Keratinocyte (primary cell): ENCODE data around the gene LHFPL3. TPM values are rescaled to one million over a fixed set of nuclear protein-coding genes. Genes with fewer than 3 reads are reported as not detected.

Experiments
- DNase-seq: peaks from one replicate; pipeline ENCODE4 v3.0.0-alpha.2; 2011; ENCODE audit warnings: low read depth, missing footprints, low spot score
- FAIRE-seq: peaks from 2 replicates; lab custom pipeline; 2011; peaks lifted over from hg19 to GRCh38; lab: Jason Lieb, UNC
- H2AFZ ChIP-seq: 2 replicates; pipeline ENCODE4 v1.6.0; 2012; ENCODE audit warnings: low read length, control low read depth, inconsistent platforms; ENCODE audit not compliant: control insufficient read depth
- H3K27ac ChIP-seq: 2 replicates; pipeline ENCODE4 v1.5.1; 2011; ENCODE audit warnings: low read length; ENCODE audit not compliant: control insufficient read depth, insufficient read depth
- H3K27me3 ChIP-seq: 3 replicates; pipeline ENCODE4 v1.6.0; 2011; ENCODE audit warnings: low read length; ENCODE audit not compliant: control insufficient read depth, insufficient read depth; ENCODE audit errors: extremely low read depth
- H3K36me3 ChIP-seq, 2 experiments: 2 replicates in 1 of 2; 3 replicates in 1 of 2; pipeline ENCODE4 v1.5.1; 2011; ENCODE audit warnings: low read length in 2 of 2, mild to moderate bottlenecking in 1 of 2; ENCODE audit not compliant: control insufficient read depth in 2 of 2, insufficient read depth in 2 of 2; ENCODE audit errors: extremely low read depth in 1 of 2
- H3K4me1 ChIP-seq: 3 replicates; pipeline ENCODE4 v1.5.1; 2011; ENCODE audit warnings: low read length; ENCODE audit not compliant: control insufficient read depth, insufficient read depth; ENCODE audit errors: extremely low read depth
- H3K4me2 ChIP-seq: 3 replicates; pipeline ENCODE4 v1.6.0; 2011; ENCODE audit warnings: low read depth, low read length; ENCODE audit not compliant: control insufficient read depth, insufficient read depth; ENCODE audit errors: extremely low read depth
- H3K4me3 ChIP-seq, 3 experiments: fragments of 200-600 bp in 1 of 3; sonication (generic) in 1 of 3; 2 replicates in 2 of 3; 3 replicates in 1 of 3; pipeline ENCODE4 v1.5.1; 2011 to 2016; ENCODE audit warnings: low read length in 3 of 3, mild to moderate bottlenecking in 3 of 3, control low read depth in 2 of 3, inconsistent platforms in 1 of 3, low read depth in 1 of 3, mixed read lengths in 1 of 3, mixed run types in 1 of 3, moderate library complexity in 1 of 3; ENCODE audit not compliant: control insufficient read depth in 2 of 3, insufficient read depth in 2 of 3; ENCODE audit errors: extremely low read depth in 1 of 3
- H3K79me2 ChIP-seq: 2 replicates; pipeline ENCODE4 v1.6.0; 2012; ENCODE audit warnings: low read length; ENCODE audit not compliant: control insufficient read depth, insufficient read depth
- H3K9ac ChIP-seq: 3 replicates; pipeline ENCODE4 v1.6.0; 2011; ENCODE audit warnings: low read length; ENCODE audit not compliant: control insufficient read depth, insufficient read depth; ENCODE audit errors: extremely low read depth
- H3K9me1 ChIP-seq: 3 replicates; pipeline ENCODE4 v1.6.0; 2011; ENCODE audit warnings: low read length; ENCODE audit not compliant: control insufficient read depth, insufficient read depth; ENCODE audit errors: extremely low read depth
- H3K9me3 ChIP-seq: 2 replicates; pipeline ENCODE4 v1.5.1; 2012; ENCODE audit warnings: low read depth, low read length; ENCODE audit not compliant: control insufficient read depth
- H4K20me1 ChIP-seq: 3 replicates; pipeline ENCODE4 v1.6.0; 2011; ENCODE audit warnings: low read length; ENCODE audit not compliant: control insufficient read depth, insufficient read depth; ENCODE audit errors: extremely low read depth
- CTCF ChIP-seq, 3 experiments: IDR thresholded peaks in 1 of 3; conservative IDR thresholded peaks in 1 of 3; optimal IDR thresholded peaks in 1 of 3; 2 replicates in 2 of 3; 3 replicates in 1 of 3; pipeline versions ENCODE3 to v1.5.1; 2011; ENCODE audit warnings: low read length in 3 of 3, mild to moderate bottlenecking in 3 of 3, moderate library complexity in 2 of 3, control low read depth in 1 of 3, inconsistent platforms in 1 of 3; ENCODE audit not compliant: insufficient read depth in 2 of 3; ENCODE audit errors: extremely low read depth in 1 of 3
- EZH2 ChIP-seq: IDR thresholded peaks from one replicate; pipeline ENCODE4 v1.6.1; 2012; ENCODE audit warnings: inconsistent platforms, mild to moderate bottlenecking, low read length, moderate library complexity
- dilution Hi-C: fragments of 300-500 bp; cut with MboI; formaldehyde crosslinking; loops from one replicate; pipeline ENCODE4 v1.7.0; 2020; ENCODE audit warnings: low sequenced_read_pairs; ENCODE audit not compliant: extremely low pct_ligation_motif_present
- polyA plus RNA-seq, 5 experiments: library from polyadenylated mRNA; depleted of rRNA in 3 of 5; stranded (reverse) in 3 of 5; stranded (forward) in 1 of 5; unstranded in 1 of 5; fragments of >200 nt; gene quantifications; 1 replicate in 1 of 5; 2 replicates in 3 of 5; 3 replicates in 1 of 5; pipeline versions ENCODE4 v1.2.1 to v1.2.3, GENCODE V29; 2011 to 2012; ENCODE audit warnings: missing spikeins in 2 of 5, low read depth in 1 of 5, low replicate concordance in 1 of 5

The LHFPL3 gene
- polyA plus RNA-seq, 1 donor (not counting 4 experiments of a cell fraction or from before 2014, with no cell fraction given): not detected

- Histone ChIP-seq H3K27me3 (no peaks in the 10 kb centered on the region), H3K4me3 (no peak overlapping the region), H3K79me2 (no peaks in the 10 kb centered on the region), H3K9me3 (no peaks in the 10 kb centered on the region), H3K36me3 (no peaks in the 10 kb centered on the region), H3K9me1 (peaks cover 3% of the 10 kb centered on the region), H3K9ac (no peak overlapping the region), H2AFZ (no peak overlapping the region), H3K4me1 (peaks cover 22% of the 10 kb centered on the region), H3K27ac (no peak overlapping the region), H3K4me2 (no peak overlapping the region), H4K20me1 (no peaks in the 10 kb centered on the region)
- no peak for TF ChIP-seq EZH2
- TF ChIP-seq CTCF (optimal IDR thresholded peaks at IDR 0.05 in 1 of 3, IDR thresholded peaks at IDR 0.05 in 1 of 3, conservative IDR thresholded peaks at IDR 0.05 in 1 of 3; ENCODE audit: extremely low read depth in 1 of 3, insufficient read depth in 2 of 3, low read length in 3 of 3): no peak
- FAIRE-seq: no peak
- dilution Hi-C loops: no loop called here
- DNase-seq: no peak
Observed at GRCh38 chr7:104928721-104929400, 600.5 kb downstream of the LHFPL3 start.

DNA sequence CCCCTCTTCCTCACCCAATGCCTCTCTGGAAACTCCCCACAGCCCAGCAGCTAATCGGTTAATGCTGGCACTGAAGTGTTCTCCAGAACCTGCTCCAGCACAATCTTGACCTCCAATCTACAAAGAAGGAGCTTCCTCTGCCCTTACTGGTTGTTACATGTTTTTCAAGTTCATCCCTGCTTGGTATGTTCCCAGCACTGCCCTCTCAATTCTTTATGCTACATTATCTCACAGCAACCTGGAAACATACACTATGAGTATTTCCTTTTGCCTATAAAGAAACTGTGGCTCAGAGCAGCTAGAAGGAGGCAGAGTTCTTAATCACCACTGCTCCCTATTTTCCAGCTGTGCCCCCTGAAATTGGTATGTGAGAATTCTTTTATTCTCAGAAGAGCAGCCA lies 601.5 kb downstream of the LHFPL3 start:
- Histone ChIP-seq H3K36me3 (no peaks in the 10 kb centered on the region), H3K27ac (peak overlapping the region; percentile 58), H3K4me3 (no peak overlapping the region), H3K79me2 (no peaks in the 10 kb centered on the region), H3K9me3 (no peaks in the 10 kb centered on the region), H2AFZ (no peak overlapping the region), H3K9me1 (peaks cover 3% of the 10 kb centered on the region), H3K9ac (no peak overlapping the region), H3K4me1 (peaks cover 22% of the 10 kb centered on the region), H3K4me2 (peak overlapping the region; percentile 42), H3K27me3 (no peaks in the 10 kb centered on the region), H4K20me1 (no peaks in the 10 kb centered on the region)
- DNase-seq (peak; percentile 46), FAIRE-seq (peak; percentile 20)
- TF ChIP-seq CTCF (optimal IDR thresholded peaks at IDR 0.05 in 1 of 3, IDR thresholded peaks at IDR 0.05 in 1 of 3, conservative IDR thresholded peaks at IDR 0.05 in 1 of 3; ENCODE audit: extremely low read depth in 1 of 3, insufficient read depth in 2 of 3, low read length in 3 of 3) (no peak), EZH2 (no peak)
- dilution Hi-C loops: no loop called here
